Measurements from ENCODE around the gene ZNF607. TPM values are rescaled to one million over a fixed set of nuclear protein-coding genes. Genes with fewer than 3 reads are reported as not detected.

Gene ZNF607
- total and polyA plus RNA-seq, 2 donors (not counting 3 experiments of a cell fraction or from before 2014, with no cell fraction given), result 1.3 to 5.2 TPM

GRCh38 chr19:37692956-37693620 is 26.5 kb downstream of the ZNF607 start:
- Histone ChIP-seq H3K4me3 (replicated peaks in 1 of 3; ENCODE audit: insufficient read depth in 1 of 3, low read depth in 1 of 3, low read length in 3 of 3) (no peak overlapping the region), H3K4me1 (ENCODE audit: control insufficient read depth, extremely low read depth, insufficient read depth, low read length) (no peaks in the 10 kb centered on the region), H3K79me2 (ENCODE audit: control insufficient read depth, insufficient read depth, low read length) (no peaks in the 10 kb centered on the region), H3K9me3 (replicated peaks; ENCODE audit: control insufficient read depth, insufficient read depth, low read length) (no peaks in the 10 kb centered on the region), H3K4me2 (ENCODE audit: insufficient read depth, low read length) (no peak overlapping the region), H3K27me3 (ENCODE audit: control insufficient read depth in 2 of 2, insufficient read depth in 2 of 2, low read length in 2 of 2) (no peaks in the 10 kb centered on the region), H3K27ac (ENCODE audit: insufficient read depth, low read depth, low read length) (no peak overlapping the region), H3K9ac (replicated peaks; ENCODE audit: extremely low read depth, insufficient read depth, low read length) (no peak overlapping the region), H4K20me1 (replicated peaks; ENCODE audit: control insufficient read depth, extremely low read depth, insufficient read depth, low read length) (no peaks in the 10 kb centered on the region), H3K36me3 (ENCODE audit: control insufficient read depth in 2 of 2, extremely low read depth in 1 of 2, insufficient read depth in 2 of 2, low read length in 2 of 2) (no peaks in the 10 kb centered on the region), H2AFZ (ENCODE audit: low read depth, low read length) (no peak overlapping the region), H3K9me1 (replicated peaks; ENCODE audit: control insufficient read depth, extremely low read depth, insufficient read depth, low read length) (no peaks in the 10 kb centered on the region)
- CTCF ChIA-PET, result no interaction called here
- dilution Hi-C loops (cut with MboI; ENCODE audit: extremely low pct_ligation_motif_present, low sequenced_read_pairs), result no loop called here
- no peak for TF ChIP-seq CTCF (IDR thresholded peaks at IDR 0.05; ENCODE audit: extremely low read depth in 1 of 2, insufficient read depth in 1 of 2, low read depth in 1 of 2, low read length in 2 of 2)
- TF ChIP-seq POLR2AphosphoS5 (IDR thresholded peaks at IDR 0.05; ENCODE audit: insufficient read depth, low read depth, low read length), result no peak
- BruUV-seq (replicated peaks), result no TSS peak
- POLR2A ChIA-PET, result interaction anchor here (1.5 kb wide), 1 partner anchor 87 kb away, joined by 4 read pairs; the partner anchor contains the start of gene ZNF573
- DNase-seq (ENCODE audit: low read depth, low spot score), result no peak
- intact Hi-C loops (cut with micrococcal nuclease), result no loop called here
- FAIRE-seq, result no peak

GRCh38 chr19:37691881-37692504 is 27.6 kb downstream of the ZNF607 start:
- BruUV-seq (replicated peaks), result no TSS peak
- no peaks in the 10 kb centered on the region for H3K9me3 ChIP-seq (replicated peaks; ENCODE audit: control insufficient read depth, insufficient read depth, low read length)
- peak overlapping the region; percentile 68 for H3K4me2 ChIP-seq (ENCODE audit: insufficient read depth, low read length)
- peak; percentile 86 for FAIRE-seq
- TF ChIP-seq EZH2 (IDR thresholded peaks at IDR 0.05; ENCODE audit: borderline replicate concordance, low read depth, low read length, severe bottlenecking) (no peak), POLR2A (IDR thresholded peaks at IDR 0.05; ENCODE audit: low read depth, low read length) (peak; percentile 42)
- H3K4me3 ChIP-seq (replicated peaks in 1 of 3; ENCODE audit: insufficient read depth in 1 of 3, low read depth in 1 of 3, low read length in 3 of 3), result peak overlapping the region; percentile 24 to 61 (median 57)
- H3K27me3 ChIP-seq (ENCODE audit: control insufficient read depth in 2 of 2, insufficient read depth in 2 of 2, low read length in 2 of 2), result no peaks in the 10 kb centered on the region
- H4K20me1 ChIP-seq (replicated peaks; ENCODE audit: control insufficient read depth, extremely low read depth, insufficient read depth, low read length), result no peaks in the 10 kb centered on the region
- H3K4me1 ChIP-seq (ENCODE audit: control insufficient read depth, extremely low read depth, insufficient read depth, low read length), result no peaks in the 10 kb centered on the region
- no peaks in the 10 kb centered on the region for H3K36me3 ChIP-seq (ENCODE audit: control insufficient read depth in 2 of 2, extremely low read depth in 1 of 2, insufficient read depth in 2 of 2, low read length in 2 of 2)
- peak overlapping the region; percentile 6 for H3K9ac ChIP-seq (replicated peaks; ENCODE audit: extremely low read depth, insufficient read depth, low read length)
- H2AFZ ChIP-seq (ENCODE audit: low read depth, low read length), result peak overlapping the region; percentile 94
- POLR2A ChIA-PET, result interaction anchor here (1.5 kb wide), 1 partner anchor 88 kb away, joined by 4 read pairs; the partner anchor contains the start of gene ZNF573
- no peaks in the 10 kb centered on the region for H3K79me2 ChIP-seq (ENCODE audit: control insufficient read depth, insufficient read depth, low read length)
- intact Hi-C loops (cut with micrococcal nuclease), result no loop called here
- no peak overlapping the region for H3K27ac ChIP-seq (ENCODE audit: insufficient read depth, low read depth, low read length)
- DNase-seq (ENCODE audit: low read depth, low spot score), result peak; percentile 90
- dilution Hi-C loops (cut with MboI; ENCODE audit: extremely low pct_ligation_motif_present, low sequenced_read_pairs), result no loop called here
- H3K9me1 ChIP-seq (replicated peaks; ENCODE audit: control insufficient read depth, extremely low read depth, insufficient read depth, low read length), result no peaks in the 10 kb centered on the region
- CTCF ChIA-PET, result no interaction called here
